ENCODE data around the gene MAN2A1. TPM values are rescaled to one million over a fixed set of nuclear protein-coding genes. Genes with fewer than 3 reads are reported as not detected.

Gene MAN2A1
- total and polyA plus RNA-seq, 2 donors (not counting 1 experiment from before 2014, with no cell fraction given), result 51.6 to 70.5 TPM

DNA sequence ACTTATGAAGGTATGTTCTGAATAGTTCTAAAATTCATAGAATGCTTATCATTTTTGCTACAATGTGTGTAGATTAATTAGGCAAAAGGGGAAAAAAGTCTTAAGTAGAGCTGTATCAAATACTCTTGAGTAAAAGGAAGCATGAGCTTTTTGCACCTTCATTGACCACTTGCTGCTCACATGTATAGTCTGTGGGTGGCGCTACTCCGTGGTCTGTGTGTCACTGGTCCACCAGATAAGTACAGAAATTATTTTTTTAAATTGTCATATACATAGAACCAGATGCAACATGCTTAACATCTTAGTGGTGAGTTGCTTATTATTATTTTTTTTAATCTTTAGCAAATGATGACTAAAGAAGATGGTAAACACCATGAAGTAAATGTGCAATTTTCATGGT, 130.2 kb downstream of the MAN2A1 start:
- no peak overlapping the region for H3K27ac ChIP-seq (ENCODE audit: insufficient read depth, low read length)
- no peaks in the 10 kb centered on the region for H3K4me1 ChIP-seq (ENCODE audit: control insufficient read depth, extremely low read depth, insufficient read depth, low read length)
- no peaks in the 10 kb centered on the region for H3K27me3 ChIP-seq (ENCODE audit: control insufficient read depth, insufficient read depth, low read length)
- TF ChIP-seq, protein P1, sequence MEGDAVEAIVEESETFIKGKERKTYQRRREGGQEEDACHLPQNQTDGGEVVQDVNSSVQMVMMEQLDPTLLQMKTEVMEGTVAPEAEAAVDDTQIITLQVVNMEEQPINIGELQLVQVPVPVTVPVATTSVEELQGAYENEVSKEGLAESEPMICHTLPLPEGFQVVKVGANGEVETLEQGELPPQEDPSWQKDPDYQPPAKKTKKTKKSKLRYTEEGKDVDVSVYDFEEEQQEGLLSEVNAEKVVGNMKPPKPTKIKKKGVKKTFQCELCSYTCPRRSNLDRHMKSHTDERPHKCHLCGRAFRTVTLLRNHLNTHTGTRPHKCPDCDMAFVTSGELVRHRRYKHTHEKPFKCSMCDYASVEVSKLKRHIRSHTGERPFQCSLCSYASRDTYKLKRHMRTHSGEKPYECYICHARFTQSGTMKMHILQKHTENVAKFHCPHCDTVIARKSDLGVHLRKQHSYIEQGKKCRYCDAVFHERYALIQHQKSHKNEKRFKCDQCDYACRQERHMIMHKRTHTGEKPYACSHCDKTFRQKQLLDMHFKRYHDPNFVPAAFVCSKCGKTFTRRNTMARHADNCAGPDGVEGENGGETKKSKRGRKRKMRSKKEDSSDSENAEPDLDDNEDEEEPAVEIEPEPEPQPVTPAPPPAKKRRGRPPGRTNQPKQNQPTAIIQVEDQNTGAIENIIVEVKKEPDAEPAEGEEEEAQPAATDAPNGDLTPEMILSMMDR (conservative IDR thresholded peaks at IDR 0.05 in 1 of 2, IDR thresholded peaks at IDR 0.05 in 1 of 2; ENCODE audit: low read depth in 1 of 2, low read length in 2 of 2), result no peak
- no peak for TF ChIP-seq EZH2 (IDR thresholded peaks at IDR 0.05; ENCODE audit: low read length, missing control alignments)
- H2AFZ ChIP-seq (ENCODE audit: low read length), result no peak overlapping the region
- H3K4me3 ChIP-seq (replicated peaks in 1 of 4; ENCODE audit: control extremely low read depth in 1 of 4, insufficient read depth in 1 of 4, low read depth in 3 of 4, low read length in 4 of 4), result no peak overlapping the region
- no peaks in the 10 kb centered on the region for H4K20me1 ChIP-seq (ENCODE audit: control insufficient read depth, extremely low read depth, insufficient read depth, low read length)
- DNase-seq (ENCODE audit: low read depth in 2 of 2), result no peak
- no peaks in the 10 kb centered on the region for H3K36me3 ChIP-seq (ENCODE audit: control insufficient read depth, insufficient read depth, low read length)
- no peaks in the 10 kb centered on the region for H3K79me2 ChIP-seq (ENCODE audit: control insufficient read depth, insufficient read depth, low read length)
- no peaks in the 10 kb centered on the region for H3K9me3 ChIP-seq (ENCODE audit: control insufficient read depth, insufficient read depth, low read depth, low read length)
- H3K9ac ChIP-seq (ENCODE audit: insufficient read depth, low read length), result no peak overlapping the region
- no peak overlapping the region for H3K4me2 ChIP-seq (ENCODE audit: extremely low read depth, insufficient read depth, low read length)

DNA sequence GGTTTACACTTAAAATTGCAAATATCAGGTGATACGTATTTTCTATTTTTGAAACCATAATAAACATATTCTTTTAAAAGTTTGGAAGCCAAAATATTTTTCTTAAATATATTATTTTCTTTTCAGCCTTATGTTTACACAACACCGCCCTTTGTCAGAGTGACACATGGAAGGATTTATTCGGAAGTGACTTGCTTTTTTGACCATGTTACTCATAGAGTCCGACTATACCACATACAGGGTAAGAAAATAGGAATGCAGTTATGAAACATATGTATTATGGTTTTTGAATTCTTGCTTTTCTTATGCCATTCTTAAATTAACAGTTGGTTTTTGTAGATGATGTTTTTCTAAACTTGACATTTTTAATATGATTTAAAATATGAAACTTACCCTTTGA, 133.9 kb downstream of the MAN2A1 start:
- H3K27me3 ChIP-seq (ENCODE audit: control insufficient read depth, insufficient read depth, low read length), result no peaks in the 10 kb centered on the region
- TF ChIP-seq, protein P1 (conservative IDR thresholded peaks at IDR 0.05 in 1 of 2, IDR thresholded peaks at IDR 0.05 in 1 of 2; ENCODE audit: low read depth in 1 of 2, low read length in 2 of 2), result no peak
- no peak for TF ChIP-seq EZH2 (IDR thresholded peaks at IDR 0.05; ENCODE audit: low read length, missing control alignments)
- H4K20me1 ChIP-seq (ENCODE audit: control insufficient read depth, extremely low read depth, insufficient read depth, low read length), result no peaks in the 10 kb centered on the region
- no peaks in the 10 kb centered on the region for H3K9me3 ChIP-seq (ENCODE audit: control insufficient read depth, insufficient read depth, low read depth, low read length)
- H3K79me2 ChIP-seq (ENCODE audit: control insufficient read depth, insufficient read depth, low read length), result no peaks in the 10 kb centered on the region
- no peak overlapping the region for H2AFZ ChIP-seq (ENCODE audit: low read length)
- peak; percentile 33 to 55 for DNase-seq (ENCODE audit: low read depth in 2 of 2)
- H3K9ac ChIP-seq (ENCODE audit: insufficient read depth, low read length), result no peak overlapping the region
- H3K36me3 ChIP-seq (ENCODE audit: control insufficient read depth, insufficient read depth, low read length), result no peaks in the 10 kb centered on the region
- H3K27ac ChIP-seq (ENCODE audit: insufficient read depth, low read length), result no peak overlapping the region
- no peaks in the 10 kb centered on the region for H3K4me1 ChIP-seq (ENCODE audit: control insufficient read depth, extremely low read depth, insufficient read depth, low read length)
- no peak overlapping the region for H3K4me3 ChIP-seq (replicated peaks in 1 of 4; ENCODE audit: control extremely low read depth in 1 of 4, insufficient read depth in 1 of 4, low read depth in 3 of 4, low read length in 4 of 4)
- H3K4me2 ChIP-seq (ENCODE audit: extremely low read depth, insufficient read depth, low read length), result no peak overlapping the region

DNA sequence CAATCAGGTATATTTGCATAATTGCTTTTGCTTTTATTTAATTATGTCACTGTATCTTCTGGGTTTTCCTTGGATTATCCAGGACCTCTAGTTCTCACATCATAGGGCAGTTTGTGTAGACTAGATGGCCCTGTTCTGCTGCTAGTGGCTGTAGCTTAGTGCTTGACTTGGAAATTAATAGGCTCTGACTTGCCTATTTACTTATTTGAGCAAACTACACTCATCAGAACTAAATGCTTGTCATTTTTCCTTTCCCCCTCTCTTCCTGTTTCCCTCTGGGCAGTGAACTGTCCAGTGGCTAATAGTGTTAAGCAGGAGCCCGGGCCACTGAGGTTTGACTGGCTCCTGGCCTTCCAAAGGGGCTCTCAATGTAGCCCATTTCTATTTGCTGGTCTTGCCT, 135.7 kb downstream of the MAN2A1 start:
- no peaks in the 10 kb centered on the region for H3K9me3 ChIP-seq (ENCODE audit: control insufficient read depth, insufficient read depth, low read depth, low read length)
- no peaks in the 10 kb centered on the region for H3K27me3 ChIP-seq (ENCODE audit: control insufficient read depth, insufficient read depth, low read length)
- H3K36me3 ChIP-seq (ENCODE audit: control insufficient read depth, insufficient read depth, low read length), result no peaks in the 10 kb centered on the region
- H4K20me1 ChIP-seq (ENCODE audit: control insufficient read depth, extremely low read depth, insufficient read depth, low read length), result no peaks in the 10 kb centered on the region
- no peak overlapping the region for H3K4me2 ChIP-seq (ENCODE audit: extremely low read depth, insufficient read depth, low read length)
- H3K4me1 ChIP-seq (ENCODE audit: control insufficient read depth, extremely low read depth, insufficient read depth, low read length), result no peaks in the 10 kb centered on the region
- no peak overlapping the region for H2AFZ ChIP-seq (ENCODE audit: low read length)
- no peak overlapping the region for H3K9ac ChIP-seq (ENCODE audit: insufficient read depth, low read length)
- H3K27ac ChIP-seq (ENCODE audit: insufficient read depth, low read length), result no peak overlapping the region
- H3K4me3 ChIP-seq (replicated peaks in 1 of 4; ENCODE audit: control extremely low read depth in 1 of 4, insufficient read depth in 1 of 4, low read depth in 3 of 4, low read length in 4 of 4), result no peak overlapping the region
- no peak for TF ChIP-seq EZH2 (IDR thresholded peaks at IDR 0.05; ENCODE audit: low read length, missing control alignments)
- TF ChIP-seq, protein P1 (conservative IDR thresholded peaks at IDR 0.05 in 1 of 2, IDR thresholded peaks at IDR 0.05 in 1 of 2; ENCODE audit: low read depth in 1 of 2, low read length in 2 of 2), result no peak
- no peaks in the 10 kb centered on the region for H3K79me2 ChIP-seq (ENCODE audit: control insufficient read depth, insufficient read depth, low read length)
- DNase-seq (ENCODE audit: low read depth in 2 of 2), result peak in 1 of 2 donors; percentile 53

Measured in fibroblast of lung (primary cell).